IMR-90 (cell line): ENCODE data around the gene FBXW7. TPM values are rescaled to one million over a fixed set of nuclear protein-coding genes. Genes with fewer than 3 reads are reported as not detected.

ENCODE experiments used
- ATAC-seq: fragments of 200-7000 bp; cut with Tn5 transposase; 2 replicates; pipeline ENCODE4 v1.9.1; 2020; ENCODE audit warnings: low read depth, mild to moderate bottlenecking, moderate library complexity
- BruUV-seq: library from RNA; stranded (reverse); fragments of 400-500 nt; replicated peaks from 2 replicates; lab custom pipeline; 2021; lab: Mats Ljungman, UMichigan
- CTCF ChIA-PET: fragments of 300-600 bp; formaldehyde crosslinking; extraction: SDS; loops from one replicate; lab custom pipeline; 2021; ENCODE audit warnings: antibody characterized with exemption; lab: Yijun Ruan, JAX
- POLR2A ChIA-PET: fragments of 300-600 bp; sonication (Branson Sonifier 250); formaldehyde crosslinking; loops from one replicate; lab custom pipeline; 2022; ENCODE audit warnings: antibody characterized with exemption; ENCODE audit not compliant: unreplicated experiment; lab: Charles Lee
- DNase-seq: peaks from one replicate; pipeline ENCODE4 v3.0.0; 2013
- H2AFZ ChIP-seq: replicated peaks from 2 replicates; pipeline ENCODE3; 2013; ENCODE audit warnings: low read length, mild to moderate bottlenecking; ENCODE audit not compliant: poor library complexity
- H2AK5ac ChIP-seq: 2 replicates; pipeline ENCODE4 v1.6.1; 2013; ENCODE audit warnings: low read depth, low read length, inconsistent platforms
- H2AK9ac ChIP-seq: replicated peaks from 2 replicates; pipeline ENCODE3; 2013; ENCODE audit warnings: mild to moderate bottlenecking, low read depth, low read length, moderate library complexity; ENCODE audit not compliant: poor library complexity
- H2BK120ac ChIP-seq: 2 replicates; pipeline ENCODE4 v1.6.1; 2013; ENCODE audit warnings: low read depth, low read length, inconsistent platforms
- H2BK15ac ChIP-seq: 3 replicates; pipeline ENCODE4 v1.6.1; 2013; ENCODE audit warnings: low read depth, low read length, inconsistent platforms
- H2BK20ac ChIP-seq: 2 replicates; pipeline ENCODE4 v1.6.1; 2013; ENCODE audit warnings: low read depth, mild to moderate bottlenecking, inconsistent platforms, low read length, moderate library complexity
- H2BK5ac ChIP-seq: 2 replicates; pipeline ENCODE4 v1.6.1; 2013; ENCODE audit warnings: mild to moderate bottlenecking, low read depth, low read length, inconsistent platforms; ENCODE audit not compliant: poor library complexity, severe bottlenecking
- H3K14ac ChIP-seq: replicated peaks from 2 replicates; pipeline ENCODE4 v1.6.1; 2013; ENCODE audit warnings: low read depth, low read length, inconsistent platforms
- H3K18ac ChIP-seq: 2 replicates; pipeline ENCODE4 v1.6.1; 2013; ENCODE audit warnings: low read depth, low read length, control low read depth
- H3K23ac ChIP-seq: 2 replicates; pipeline ENCODE4 v1.6.1; 2013; ENCODE audit warnings: low read depth, low read length, inconsistent platforms
- H3K27ac ChIP-seq: 2 replicates; pipeline ENCODE4 v1.5.1; 2013; ENCODE audit warnings: mild to moderate bottlenecking, control low read depth, low read length; ENCODE audit not compliant: insufficient read depth
- H3K27me3 ChIP-seq: 2 replicates; pipeline ENCODE4 v1.6.1; 2013; ENCODE audit warnings: low read length; ENCODE audit not compliant: control insufficient read depth, insufficient read depth
- H3K36me3 ChIP-seq: 2 replicates; pipeline ENCODE4 v1.6.1; 2013; ENCODE audit warnings: low read length, mixed read lengths; ENCODE audit not compliant: control insufficient read depth, insufficient read depth
- H3K4ac ChIP-seq: 2 replicates; pipeline ENCODE4 v1.6.1; 2013; ENCODE audit warnings: low read depth, low read length, inconsistent platforms
- H3K4me1 ChIP-seq: 2 replicates; pipeline ENCODE4 v1.6.1; 2013; ENCODE audit warnings: low read length, mixed read lengths; ENCODE audit not compliant: control insufficient read depth, insufficient read depth
- H3K4me2 ChIP-seq: 2 replicates; pipeline ENCODE4 v1.6.1; 2013; ENCODE audit warnings: low read depth, mild to moderate bottlenecking, control low read depth, low read length, moderate library complexity
- H3K4me3 ChIP-seq: 2 replicates; pipeline ENCODE4 v1.5.1; 2013; ENCODE audit warnings: low read depth, mild to moderate bottlenecking, control low read depth, low read length, moderate library complexity; ENCODE audit not compliant: insufficient read depth
- H3K56ac ChIP-seq: 2 replicates; pipeline ENCODE4 v1.6.1; 2013; ENCODE audit warnings: low read length, inconsistent platforms; ENCODE audit not compliant: insufficient read depth; ENCODE audit errors: extremely low read depth
- H3K79me1 ChIP-seq, 2 experiments: 2 replicates each; pipeline ENCODE4 v1.6.1; 2013; ENCODE audit warnings: low read length in 2 of 2, inconsistent platforms in 1 of 2, low read depth in 1 of 2
- H3K9ac ChIP-seq: 2 replicates; pipeline ENCODE4 v1.6.1; 2013; ENCODE audit warnings: low read depth, low read length, control low read depth
- H3K9me1 ChIP-seq: 2 replicates; pipeline ENCODE4 v1.6.1; 2013; ENCODE audit warnings: low read length, inconsistent platforms; ENCODE audit not compliant: insufficient read depth
- H3K9me3 ChIP-seq: 2 replicates; pipeline ENCODE4 v1.6.1; 2013; ENCODE audit warnings: low read length; ENCODE audit not compliant: control insufficient read depth, insufficient read depth
- H4K20me1 ChIP-seq: 2 replicates; pipeline ENCODE4 v1.6.1; 2013; ENCODE audit warnings: low read length, inconsistent platforms; ENCODE audit not compliant: insufficient read depth
- H4K5ac ChIP-seq: 2 replicates; pipeline ENCODE4 v1.6.1; 2013; ENCODE audit warnings: mild to moderate bottlenecking, low read depth, low read length, control low read depth
- H4K8ac ChIP-seq, 2 experiments: 2 replicates each; pipeline ENCODE4 v1.6.1; 2013; ENCODE audit warnings: low read depth in 2 of 2, low read length in 2 of 2, control low read depth in 1 of 2, inconsistent platforms in 1 of 2
- H4K91ac ChIP-seq: 2 replicates; pipeline ENCODE4 v1.6.1; 2013; ENCODE audit warnings: low read depth, low read length, inconsistent platforms; ENCODE audit not compliant: insufficient read depth
- BHLHE40 ChIP-seq: fragments of 150-350 bp; IDR thresholded peaks from 2 replicates; pipeline ENCODE4 v1.6.1; 2016; ENCODE audit warnings: mild to moderate bottlenecking, low read depth, low read length
- CEBPB ChIP-seq: IDR thresholded peaks from 2 replicates; pipeline ENCODE4 v1.6.1; 2012; ENCODE audit warnings: low read depth, low read length, improper control_type of control experiment
- CHD1 ChIP-seq: IDR thresholded peaks from 2 replicates; pipeline ENCODE4 v1.6.1; 2012; ENCODE audit warnings: low read depth, low read length, improper control_type of control experiment
- ELK1 ChIP-seq: fragments of 150-350 bp; IDR thresholded peaks from 2 replicates; pipeline ENCODE4 v1.6.1; 2016; ENCODE audit warnings: low read depth, mild to moderate bottlenecking, low read length, moderate library complexity, borderline replicate concordance
- FOS ChIP-seq: fragments of 150-350 bp; IDR thresholded peaks from 2 replicates; pipeline ENCODE4 v1.6.1; 2016; ENCODE audit warnings: low read depth, low read length
- MAFK ChIP-seq: IDR thresholded peaks from 2 replicates; pipeline ENCODE4 v1.6.1; 2012; ENCODE audit warnings: low read depth, low read length, improper control_type of control experiment
- MAZ ChIP-seq: IDR thresholded peaks from 2 replicates; pipeline ENCODE4 v1.6.1; 2012; ENCODE audit warnings: low read depth, mild to moderate bottlenecking, low read length, improper control_type of control experiment, moderate library complexity, borderline replicate concordance
- MXI1 ChIP-seq: IDR thresholded peaks from 2 replicates; pipeline ENCODE4 v1.6.1; 2012; ENCODE audit warnings: low read depth, mild to moderate bottlenecking, low read length, moderate library complexity, borderline replicate concordance
- NFE2L2 ChIP-seq: fragments of 150-350 bp; IDR thresholded peaks from 2 replicates; pipeline ENCODE4 v1.6.1; 2016; ENCODE audit warnings: low read depth, mild to moderate bottlenecking, low read length
- RCOR1 ChIP-seq: IDR thresholded peaks from 2 replicates; pipeline ENCODE4 v1.6.1; 2012; ENCODE audit warnings: mild to moderate bottlenecking, low read length, improper control_type of control experiment; ENCODE audit not compliant: insufficient replicate concordance
- RFX5 ChIP-seq: IDR thresholded peaks from 2 replicates; pipeline ENCODE4 v1.8.0; 2012; ENCODE audit warnings: low read depth, mild to moderate bottlenecking, low read length, moderate library complexity
- SMC3 ChIP-seq: fragments of 150-350 bp; IDR thresholded peaks from 2 replicates; pipeline ENCODE4 v1.6.1; 2016; ENCODE audit warnings: low read depth, mild to moderate bottlenecking, antibody characterized with exemption, low read length, moderate library complexity
- USF2 ChIP-seq: fragments of 150-350 bp; IDR thresholded peaks from 2 replicates; pipeline ENCODE4 v1.6.1; 2017; ENCODE audit warnings: mild to moderate bottlenecking, antibody characterized with exemption, low read length, low read depth
- WGBS, 2 experiments: methylation state at CpG; one replicate each; pipeline versions ENCODE4 v1.1.5 to v1.1.7; 2013; ENCODE audit warnings: missing lambda C conversion rate in 2 of 2; ENCODE audit not compliant: insufficient read length in 1 of 2; ENCODE audit errors: extremely low coverage in 2 of 2; 5-methylcytosine and 5-hydroxymethylcytosine counted together
- dilution Hi-C: fragments of 300-500 bp; cut with HindIII; formaldehyde crosslinking; loops from one replicate; pipeline ENCODE4 v1.14.3; 2018; ENCODE audit warnings: low sequenced_read_pairs; ENCODE audit not compliant: unreplicated experiment
- in situ Hi-C: fragments of 300-500 bp; cut with MboI; formaldehyde crosslinking; loops from 3 replicates; pipeline ENCODE4 v1.14.3; 2019; ENCODE audit warnings: low sequenced_read_pairs, inconsistent platforms, mixed read lengths
- intact Hi-C: fragments of 100-400 bp; cut with micrococcal nuclease; formaldehyde crosslinking; loops from 2 replicates; pipeline ENCODE4 v1.10.0; 2022
- polyA plus RNA-seq, 3 experiments: library from polyadenylated mRNA; depleted of rRNA; stranded (reverse); fragments of >200 nt; gene quantifications; 2 replicates each; pipeline ENCODE4 v1.2.3, GENCODE V29; 2012; ENCODE audit warnings: low replicate concordance in 1 of 3
- total RNA-seq: library from RNA; depleted of rRNA; stranded (reverse); fragments of >200 nt; gene quantifications from 2 replicates; pipeline ENCODE4 v1.2.3, GENCODE V29; 2012
- TF ChIP-seq, protein P1 (sequence below): conservative IDR thresholded peaks from 2 replicates; pipeline ENCODE4 v1.5.1; 2012; ENCODE audit warnings: mild to moderate bottlenecking, low read depth, low read length, improper control_type of control experiment

Gene FBXW7
- total and polyA plus RNA-seq, 2 of the 4 experiments (the other 2 are of a cell fraction) = 7.2 to 27.4 TPM

GRCh38 chr4:152390216-152390615, 145.7 kb downstream of the FBXW7 start:
- Histone ChIP-seq H3K18ac (no peak overlapping the region), H3K4me2 (no peak overlapping the region), H3K79me1 (peaks cover 3 to 12% of the 10 kb centered on the region in 2 experiments), H3K9me1 (peaks cover 4% of the 10 kb centered on the region), H3K36me3 (no peaks in the 10 kb centered on the region), H3K9me3 (no peaks in the 10 kb centered on the region), H2AK9ac (no peak overlapping the region), H3K9ac (no peak overlapping the region), H3K56ac (no peak overlapping the region), H3K4me1 (no peaks in the 10 kb centered on the region), H3K14ac (no peak overlapping the region), H3K23ac (no peak overlapping the region), H2BK120ac (no peak overlapping the region), H4K91ac (no peak overlapping the region), H3K27me3 (no peaks in the 10 kb centered on the region), H4K20me1 (no peaks in the 10 kb centered on the region), H3K4ac (no peak overlapping the region), H2AK5ac (no peak overlapping the region), H4K8ac (no peak overlapping the region), H3K4me3 (no peak overlapping the region), H2BK20ac (no peak overlapping the region), H2BK5ac (no peak overlapping the region), H2AFZ (no peak overlapping the region), H4K5ac (no peak overlapping the region), H2BK15ac (no peak overlapping the region), H3K27ac (no peak overlapping the region)
- CTCF ChIA-PET = no interaction called here
- POLR2A ChIA-PET = interaction anchor here (0.7 kb wide), 2 partner anchors 137 to 596 kb away, joined by 4 to 6 read pairs; no protein-coding TSS in a partner anchor
- no peak for DNase-seq
- no CpG with 5 or more reads among the region's 1 CpG for WGBS, 2 experiments
- in situ Hi-C loops = loop anchor here (25.0 kb wide), 1 partner anchor 1278 kb away; no protein-coding TSS in a partner anchor
- ATAC-seq = no peak
- intact Hi-C loops = no loop called here
- dilution Hi-C loops = no loop called here
- TF ChIP-seq, protein P1, sequence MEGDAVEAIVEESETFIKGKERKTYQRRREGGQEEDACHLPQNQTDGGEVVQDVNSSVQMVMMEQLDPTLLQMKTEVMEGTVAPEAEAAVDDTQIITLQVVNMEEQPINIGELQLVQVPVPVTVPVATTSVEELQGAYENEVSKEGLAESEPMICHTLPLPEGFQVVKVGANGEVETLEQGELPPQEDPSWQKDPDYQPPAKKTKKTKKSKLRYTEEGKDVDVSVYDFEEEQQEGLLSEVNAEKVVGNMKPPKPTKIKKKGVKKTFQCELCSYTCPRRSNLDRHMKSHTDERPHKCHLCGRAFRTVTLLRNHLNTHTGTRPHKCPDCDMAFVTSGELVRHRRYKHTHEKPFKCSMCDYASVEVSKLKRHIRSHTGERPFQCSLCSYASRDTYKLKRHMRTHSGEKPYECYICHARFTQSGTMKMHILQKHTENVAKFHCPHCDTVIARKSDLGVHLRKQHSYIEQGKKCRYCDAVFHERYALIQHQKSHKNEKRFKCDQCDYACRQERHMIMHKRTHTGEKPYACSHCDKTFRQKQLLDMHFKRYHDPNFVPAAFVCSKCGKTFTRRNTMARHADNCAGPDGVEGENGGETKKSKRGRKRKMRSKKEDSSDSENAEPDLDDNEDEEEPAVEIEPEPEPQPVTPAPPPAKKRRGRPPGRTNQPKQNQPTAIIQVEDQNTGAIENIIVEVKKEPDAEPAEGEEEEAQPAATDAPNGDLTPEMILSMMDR = no peak
- TF ChIP-seq MXI1 (no peak), NFE2L2 (no peak), RFX5 (no peak), USF2 (no peak), RCOR1 (no peak), CHD1 (no peak), MAFK (no peak), BHLHE40 (no peak), ELK1 (no peak), CEBPB (no peak), FOS (no peak), SMC3 (no peak), MAZ (no peak)
- BruUV-seq = no TSS peak
